Smooth muscle cell (in vitro differentiated cells): Measurements from ENCODE around the gene DMD. TPM values are rescaled to one million over a fixed set of nuclear protein-coding genes. Genes with fewer than 3 reads are reported as not detected.

Experiments used
- DNase-seq: peaks from one replicate; lab custom pipeline; 2025; ENCODE audit not compliant: unreplicated experiment; lab: John Stamatoyannopoulos, UW
- H2AFZ ChIP-seq: fragments of 200-600 bp; sonication (generic); 2 replicates; pipeline ENCODE4 v1.6.0; 2016; ENCODE audit warnings: antibody characterized with exemption, low read depth, mild to moderate bottlenecking
- H3F3A ChIP-seq: fragments of 200-600 bp; sonication (generic); 2 replicates; pipeline ENCODE4 v1.6.0; 2017; ENCODE audit warnings: antibody characterized with exemption, low read depth
- H3K27ac ChIP-seq: fragments of 200-600 bp; sonication (generic); 2 replicates; pipeline ENCODE4 v1.5.1; 2016; ENCODE audit warnings: low read depth, mild to moderate bottlenecking
- H3K27me3 ChIP-seq: fragments of 200-600 bp; sonication (generic); 2 replicates; pipeline ENCODE4 v1.6.1; 2016; ENCODE audit warnings: low read depth, mild to moderate bottlenecking
- H3K36me3 ChIP-seq: fragments of 200-600 bp; sonication (generic); 2 replicates; pipeline ENCODE4 v1.5.1; 2016; ENCODE audit warnings: low read depth
- H3K4me1 ChIP-seq: fragments of 200-600 bp; sonication (generic); 2 replicates; pipeline ENCODE4 v1.5.1; 2016; ENCODE audit warnings: low read depth
- H3K4me2 ChIP-seq: fragments of 200-600 bp; sonication (generic); 2 replicates; pipeline ENCODE4 v1.6.0; 2016; ENCODE audit warnings: mild to moderate bottlenecking
- H3K4me3 ChIP-seq: fragments of 200-600 bp; sonication (generic); 2 replicates; pipeline ENCODE4 v1.5.1; 2016; ENCODE audit warnings: mild to moderate bottlenecking
- H3K79me2 ChIP-seq: fragments of 200-600 bp; sonication (generic); 2 replicates; pipeline ENCODE4 v1.6.0; 2016; ENCODE audit warnings: low read depth, mild to moderate bottlenecking
- H3K9ac ChIP-seq: fragments of 200-600 bp; sonication (generic); 2 replicates; pipeline ENCODE4 v1.6.0; 2016; ENCODE audit warnings: low read depth
- H3K9me3 ChIP-seq: fragments of 200-600 bp; sonication (generic); replicated peaks from 2 replicates; pipeline ENCODE4 v1.5.1; 2016; ENCODE audit warnings: low read depth
- H4K20me1 ChIP-seq: fragments of 200-600 bp; sonication (generic); 2 replicates; pipeline ENCODE4 v1.6.0; 2016; ENCODE audit warnings: low read depth
- WGBS: methylation state at CpG from one replicate; pipeline ENCODE4 v1.1.7; 2016; ENCODE audit warnings: low lambda C conversion rate; 5-methylcytosine and 5-hydroxymethylcytosine counted together
- polyA plus RNA-seq: library from polyadenylated mRNA; unstranded; fragments of >200 nt; fragmentation: Nextera tagmentation; extraction: Ambion mirVana; gene quantifications from 2 replicates; pipeline ENCODE4 v1.2.1, GENCODE V29; 2016
- total RNA-seq: library from RNA; depleted of rRNA; stranded (reverse); fragments of >200 nt; gene quantifications from 2 replicates; pipeline ENCODE4 v1.2.3, GENCODE V29; 2014
- TF ChIP-seq, protein P1 (sequence below): fragments of 200-600 bp; sonication (generic); IDR thresholded peaks from 2 replicates; pipeline ENCODE4 v1.5.1; 2017; ENCODE audit warnings: borderline replicate concordance, mild to moderate bottlenecking, antibody characterized with exemption; ENCODE audit not compliant: insufficient read depth, poor library complexity, severe bottlenecking

DMD gene
- total and polyA plus RNA-seq, 2 experiments from 2014 or later: 12.3 to 12.6 TPM

DNA sequence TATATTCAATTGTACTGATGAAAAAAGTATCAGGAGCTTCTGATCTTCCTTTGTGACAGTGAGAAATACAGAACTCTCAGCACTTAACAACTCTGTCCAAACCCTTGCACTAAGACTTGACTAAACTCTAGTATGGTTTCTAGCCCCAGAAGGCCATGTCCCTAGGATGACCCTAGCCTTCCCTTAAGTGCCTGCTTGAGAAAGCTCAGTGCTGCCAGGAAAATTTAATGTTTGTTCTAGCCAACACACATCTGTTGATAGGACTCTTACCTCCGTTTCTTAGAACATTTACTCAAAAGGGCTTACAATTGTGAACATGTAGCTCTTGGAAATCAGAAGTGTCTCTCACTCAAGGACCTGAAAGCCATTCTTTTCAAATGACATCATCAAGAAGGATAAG lies 1084.4 kb downstream of the DMD start:
- Histone ChIP-seq H3K4me1 (no peaks in the 10 kb centered on the region), H3K27ac (no peak overlapping the region), H3K79me2 (no peaks in the 10 kb centered on the region), H2AFZ (no peak overlapping the region), H3F3A (no peaks in the 10 kb centered on the region), H3K9me3 (no peaks in the 10 kb centered on the region), H4K20me1 (no peaks in the 10 kb centered on the region), H3K27me3 (no peaks in the 10 kb centered on the region), H3K36me3 (no peaks in the 10 kb centered on the region), H3K4me2 (no peak overlapping the region), H3K4me3 (no peak overlapping the region), H3K9ac (no peak overlapping the region)
- TF ChIP-seq, protein P1, sequence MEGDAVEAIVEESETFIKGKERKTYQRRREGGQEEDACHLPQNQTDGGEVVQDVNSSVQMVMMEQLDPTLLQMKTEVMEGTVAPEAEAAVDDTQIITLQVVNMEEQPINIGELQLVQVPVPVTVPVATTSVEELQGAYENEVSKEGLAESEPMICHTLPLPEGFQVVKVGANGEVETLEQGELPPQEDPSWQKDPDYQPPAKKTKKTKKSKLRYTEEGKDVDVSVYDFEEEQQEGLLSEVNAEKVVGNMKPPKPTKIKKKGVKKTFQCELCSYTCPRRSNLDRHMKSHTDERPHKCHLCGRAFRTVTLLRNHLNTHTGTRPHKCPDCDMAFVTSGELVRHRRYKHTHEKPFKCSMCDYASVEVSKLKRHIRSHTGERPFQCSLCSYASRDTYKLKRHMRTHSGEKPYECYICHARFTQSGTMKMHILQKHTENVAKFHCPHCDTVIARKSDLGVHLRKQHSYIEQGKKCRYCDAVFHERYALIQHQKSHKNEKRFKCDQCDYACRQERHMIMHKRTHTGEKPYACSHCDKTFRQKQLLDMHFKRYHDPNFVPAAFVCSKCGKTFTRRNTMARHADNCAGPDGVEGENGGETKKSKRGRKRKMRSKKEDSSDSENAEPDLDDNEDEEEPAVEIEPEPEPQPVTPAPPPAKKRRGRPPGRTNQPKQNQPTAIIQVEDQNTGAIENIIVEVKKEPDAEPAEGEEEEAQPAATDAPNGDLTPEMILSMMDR: no peak
- 47% methylated on average over 1 of the region's 1 CpG for WGBS
- no peak for DNase-seq

DNA sequence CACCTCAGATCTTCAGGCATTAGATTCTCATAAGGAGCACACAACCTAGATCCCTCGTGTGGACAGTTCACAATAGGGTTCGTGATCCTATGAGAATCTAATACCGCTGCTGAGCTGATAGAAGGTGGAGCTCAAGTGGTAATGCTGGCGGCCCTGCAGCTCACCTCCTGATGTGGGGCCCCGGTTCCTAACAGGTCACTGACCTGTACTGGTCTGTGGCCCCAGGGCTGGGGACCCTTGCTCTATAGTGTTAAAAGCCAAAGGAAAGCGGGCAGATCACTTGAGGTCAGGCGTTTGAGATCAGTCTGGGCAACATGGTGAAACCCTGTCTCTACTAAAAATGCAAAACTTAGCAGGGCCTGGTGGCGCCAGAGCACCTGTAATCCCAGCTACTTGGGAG lies 1092.5 kb downstream of the DMD start:
- 81% methylated on average over 8 of the region's 8 CpGs for WGBS
- Histone ChIP-seq H3K79me2 (no peaks in the 10 kb centered on the region), H3K36me3 (no peaks in the 10 kb centered on the region), H3K9me3 (no peaks in the 10 kb centered on the region), H3K4me1 (no peaks in the 10 kb centered on the region), H3K4me3 (no peak overlapping the region), H4K20me1 (no peaks in the 10 kb centered on the region), H3K27me3 (no peaks in the 10 kb centered on the region), H3F3A (no peaks in the 10 kb centered on the region), H3K9ac (no peak overlapping the region), H3K4me2 (no peak overlapping the region), H2AFZ (no peak overlapping the region), H3K27ac (no peak overlapping the region)
- no peak for DNase-seq
- TF ChIP-seq, protein P1: no peak

DNA sequence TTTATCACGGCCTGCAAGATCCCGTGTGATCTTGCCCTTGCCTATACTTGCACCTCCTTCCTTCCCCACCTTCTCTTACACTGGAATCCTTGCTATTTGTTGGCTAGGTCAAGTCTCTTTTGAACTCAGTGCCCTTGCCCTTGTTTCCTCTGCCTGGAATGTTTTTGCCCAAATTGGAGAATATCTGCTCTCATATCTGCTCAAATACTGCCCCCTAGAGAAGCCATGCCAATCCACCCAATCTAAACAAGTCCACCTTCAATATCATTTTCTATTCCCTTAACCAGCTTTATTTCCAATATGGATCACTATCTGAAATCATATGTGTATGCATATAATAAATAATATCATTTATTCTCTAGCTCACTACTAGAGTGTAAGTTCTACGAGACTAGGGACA lies 1095.3 kb downstream of the DMD start:
- WGBS: 80% methylated on average over 3 of the region's 3 CpGs
- TF ChIP-seq, protein P1: no peak
- Histone ChIP-seq H3K4me3 (no peak overlapping the region), H3K4me2 (no peak overlapping the region), H3K9ac (no peak overlapping the region), H3K79me2 (no peaks in the 10 kb centered on the region), H3K36me3 (no peaks in the 10 kb centered on the region), H3K27ac (no peak overlapping the region), H3K9me3 (no peaks in the 10 kb centered on the region), H3K4me1 (no peaks in the 10 kb centered on the region), H3F3A (no peaks in the 10 kb centered on the region), H2AFZ (no peak overlapping the region), H3K27me3 (no peaks in the 10 kb centered on the region), H4K20me1 (no peaks in the 10 kb centered on the region)
- DNase-seq: no peak

DNA sequence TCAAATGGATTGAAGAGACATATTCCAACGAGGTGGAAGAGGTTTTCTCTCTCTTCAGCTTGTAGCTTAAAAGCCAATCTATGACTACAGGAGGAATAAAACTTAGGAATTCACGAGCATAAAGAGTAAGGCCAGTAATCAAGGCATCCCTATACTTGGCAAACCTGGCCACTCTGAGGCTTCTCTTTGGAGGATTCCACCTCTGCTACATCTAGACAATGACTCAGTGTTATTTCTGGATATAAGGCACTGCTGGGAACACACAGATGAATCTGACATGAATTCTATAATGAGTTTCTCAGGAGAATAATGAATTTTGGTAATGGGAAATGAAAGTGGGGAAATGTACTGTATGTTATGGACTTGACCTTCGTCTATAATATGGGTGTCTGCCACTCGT lies 1123.7 kb downstream of the DMD start:
- no peak for DNase-seq
- Histone ChIP-seq H3K36me3 (no peaks in the 10 kb centered on the region), H3K4me1 (no peaks in the 10 kb centered on the region), H3K9me3 (no peaks in the 10 kb centered on the region), H3K27ac (no peak overlapping the region), H3K4me2 (no peak overlapping the region), H3K4me3 (no peak overlapping the region), H3K27me3 (no peaks in the 10 kb centered on the region), H3K9ac (no peak overlapping the region), H3K79me2 (no peaks in the 10 kb centered on the region), H4K20me1 (no peaks in the 10 kb centered on the region), H2AFZ (no peak overlapping the region), H3F3A (no peaks in the 10 kb centered on the region)
- TF ChIP-seq, protein P1: no peak
- 60% methylated on average over 4 of the region's 4 CpGs for WGBS
